Measurements from ENCODE around the gene FRS2.

FRS2 gene

GRCh38 chr12:69533844-69534243 lies 63.7 kb downstream of the FRS2 start:
- no peak for DNase-seq (ENCODE audit: low spot score)

- DNase-seq (ENCODE audit: low spot score), result peak; percentile 85
These were observed 64.2 kb downstream of the FRS2 start for GRCh38 chr12:69534389-69534822.

- no peak for DNase-seq (ENCODE audit: low spot score)
These were observed 70.8 kb downstream of the FRS2 start for GRCh38 chr12:69540987-69541386.

- no peak for DNase-seq (ENCODE audit: low spot score)
These were observed 73.9 kb downstream of the FRS2 start for GRCh38 chr12:69544087-69544486.

GRCh38 chr12:69545081-69545480 lies 74.9 kb downstream of the FRS2 start:
- no peak for DNase-seq (ENCODE audit: low spot score)

- no peak for DNase-seq (ENCODE audit: low spot score)
These were observed 76.7 kb downstream of the FRS2 start for GRCh38 chr12:69546693-69547438.

GRCh38 chr12:69548687-69549086 lies 78.5 kb downstream of the FRS2 start:
- DNase-seq (ENCODE audit: low spot score), result no peak

- DNase-seq (ENCODE audit: low spot score), result no peak
These were observed 80.6 kb downstream of the FRS2 start for GRCh38 chr12:69550569-69551350.

GRCh38 chr12:69553628-69554248 lies 83.5 kb downstream of the FRS2 start:
- peak; percentile 27 for DNase-seq (ENCODE audit: low spot score)

- peak; percentile 69 for DNase-seq (ENCODE audit: low spot score)
These were observed 85.3 kb downstream of the FRS2 start for GRCh38 chr12:69555461-69555860.

GRCh38 chr12:69556383-69556782 lies 86.2 kb downstream of the FRS2 start:
- no peak for DNase-seq (ENCODE audit: low spot score)

- no peak for DNase-seq (ENCODE audit: low spot score)
These were observed 93.1 kb downstream of the FRS2 start for GRCh38 chr12:69563166-69563762.

- DNase-seq (ENCODE audit: low spot score), result peak; percentile 57
These were observed 96.4 kb downstream of the FRS2 start for GRCh38 chr12:69566603-69567002.

GRCh38 chr12:69569236-69569635 lies 99.0 kb downstream of the FRS2 start:
- peak; percentile 56 for DNase-seq (ENCODE audit: low spot score)

- DNase-seq (ENCODE audit: low spot score), result no peak
These were observed 99.9 kb downstream of the FRS2 start for GRCh38 chr12:69570000-69570516.

GRCh38 chr12:69570545-69571399 lies 100.6 kb downstream of the FRS2 start:
- peak; percentile 82 for DNase-seq (ENCODE audit: low spot score)

- no peak for DNase-seq (ENCODE audit: low spot score)
These were observed 105.2 kb downstream of the FRS2 start for GRCh38 chr12:69575346-69575745.

GRCh38 chr12:69578283-69578682 lies 108.1 kb downstream of the FRS2 start:
- no peak for DNase-seq (ENCODE audit: low spot score)

- no peak for DNase-seq (ENCODE audit: low spot score)
These were observed 108.8 kb downstream of the FRS2 start for GRCh38 chr12:69579029-69579428.

GRCh38 chr12:69580074-69580473 lies 109.9 kb downstream of the FRS2 start:
- DNase-seq (ENCODE audit: low spot score), result no peak

GRCh38 chr12:69583203-69583602 lies 113.0 kb downstream of the FRS2 start:
- peak; percentile 70 for DNase-seq (ENCODE audit: low spot score)
